ENCODE results near the gene CAMTA1.
"Not testable (repeated sequence)": the region's sequence is repeated elsewhere in the genome, so short reads cannot be mapped to it uniquely, and the experiment has no call there.

The CAMTA1 gene

DNA sequence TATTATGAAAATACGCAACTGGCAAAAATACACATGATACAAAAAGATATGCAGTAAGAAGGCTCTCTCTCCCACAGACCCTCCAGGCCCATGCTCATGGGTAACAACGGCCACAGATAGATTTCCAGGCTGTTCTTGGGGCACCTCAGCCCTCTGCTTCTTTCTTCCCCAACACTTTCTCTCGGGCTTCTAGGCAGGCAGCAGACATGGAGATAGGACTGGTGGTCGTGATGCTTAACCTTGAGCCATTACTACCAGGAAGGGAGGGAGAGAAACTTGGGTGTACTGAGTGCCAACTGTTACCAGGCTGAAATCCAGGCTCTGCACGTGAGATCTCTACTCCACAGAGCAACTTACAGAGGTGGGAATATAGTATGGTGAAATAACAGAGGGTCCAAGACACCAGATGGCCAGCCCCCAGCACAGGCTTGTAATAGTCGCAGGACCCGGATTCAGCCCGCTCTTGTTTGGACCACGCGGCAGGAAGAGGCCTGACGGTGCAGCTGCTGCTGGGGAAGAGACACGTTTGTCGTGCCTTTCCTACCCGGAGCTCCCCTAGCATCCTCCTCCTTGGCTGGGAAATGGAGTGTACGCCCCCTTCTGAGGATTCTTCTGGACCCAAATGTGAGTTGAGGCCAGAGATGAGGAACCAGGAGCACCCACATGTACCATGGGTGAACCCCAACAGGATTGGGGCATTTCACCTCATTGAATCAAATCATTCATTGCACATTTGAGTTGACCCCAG is 544.8 kb downstream of the CAMTA1 start:
- intact Hi-C loops (cut with DNase I) = no loop called here
- DNase-seq = peak in 1 of 42 donors; percentile 21

DNA sequence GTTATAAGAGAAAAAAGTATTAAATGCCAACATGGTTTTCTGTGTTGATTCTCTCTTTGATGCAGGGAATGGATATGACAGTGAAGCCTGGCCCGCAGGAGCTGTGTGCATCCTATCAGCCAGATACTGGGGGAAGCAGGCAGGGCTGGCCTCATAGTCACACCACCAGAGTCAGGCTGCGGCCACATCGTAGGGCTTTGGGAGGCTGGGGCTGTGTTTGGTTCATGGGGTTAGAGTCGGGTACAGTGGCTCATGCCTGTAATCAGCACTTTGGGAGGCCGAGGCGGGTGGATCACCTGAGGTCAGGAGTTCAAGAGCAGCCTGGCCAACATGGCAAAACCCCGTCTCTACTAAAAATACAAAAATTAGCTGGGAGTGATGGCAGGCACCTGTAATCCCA is 545.5 kb downstream of the CAMTA1 start:
- peak in 2 of 42 donors; percentile 9 to 16 for DNase-seq
- intact Hi-C loops (cut with DNase I) = not testable (repeated sequence)

DNA sequence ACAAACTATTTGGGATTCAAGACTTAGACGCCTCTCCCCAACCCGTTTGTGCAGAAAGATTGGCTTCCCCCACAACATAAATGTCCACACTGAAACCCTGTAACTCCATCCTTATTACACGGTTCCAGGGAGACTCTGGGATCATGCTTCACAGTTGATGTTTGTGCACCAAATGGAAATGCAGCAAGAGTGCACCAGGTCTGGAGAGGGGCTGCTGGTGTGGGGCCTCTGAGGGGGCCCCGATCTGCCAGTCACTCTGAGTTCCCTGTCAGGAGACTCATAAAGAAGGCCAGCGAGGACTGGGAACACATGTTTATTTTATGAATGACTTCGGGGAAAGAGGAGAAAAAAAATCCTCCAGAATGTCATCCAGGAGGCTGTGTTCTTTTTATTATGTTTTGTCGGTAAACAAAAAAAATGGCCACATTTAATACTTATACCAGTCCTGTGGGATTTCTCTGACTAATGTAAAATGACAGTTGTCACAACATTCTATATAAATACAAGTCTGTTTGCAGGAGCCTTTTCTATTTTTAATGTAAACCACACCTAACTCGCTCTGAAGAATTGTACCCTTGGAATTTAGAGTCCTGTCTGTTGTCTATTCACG is 546.8 kb downstream of the CAMTA1 start:
- DNase-seq = peak in 2 of 42 donors; percentile 13
- intact Hi-C loops (cut with DNase I) = no loop called here

DNA sequence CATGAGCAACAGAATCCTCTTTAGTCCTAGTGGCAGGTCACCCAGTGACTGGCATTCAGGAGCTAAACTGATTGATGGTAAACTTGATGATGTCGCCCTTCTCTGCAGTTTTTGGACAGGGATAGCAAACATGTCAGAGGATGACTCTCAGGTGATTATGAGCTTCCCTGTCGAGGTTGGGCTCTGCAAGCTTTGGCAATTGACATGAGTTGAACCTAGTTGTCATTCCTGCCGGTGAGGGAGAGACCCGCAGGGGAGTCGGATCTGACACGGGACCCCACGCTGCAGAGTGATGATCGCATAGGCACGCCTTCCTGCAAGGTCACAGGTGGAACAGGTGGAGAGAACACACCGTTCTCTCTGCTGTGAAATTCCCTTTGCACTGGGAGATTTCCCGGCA is 547.8 kb downstream of the CAMTA1 start:
- DNase-seq = peak in 2 of 42 donors; percentile 2 to 15
- intact Hi-C loops (cut with DNase I) = no loop called here

DNA sequence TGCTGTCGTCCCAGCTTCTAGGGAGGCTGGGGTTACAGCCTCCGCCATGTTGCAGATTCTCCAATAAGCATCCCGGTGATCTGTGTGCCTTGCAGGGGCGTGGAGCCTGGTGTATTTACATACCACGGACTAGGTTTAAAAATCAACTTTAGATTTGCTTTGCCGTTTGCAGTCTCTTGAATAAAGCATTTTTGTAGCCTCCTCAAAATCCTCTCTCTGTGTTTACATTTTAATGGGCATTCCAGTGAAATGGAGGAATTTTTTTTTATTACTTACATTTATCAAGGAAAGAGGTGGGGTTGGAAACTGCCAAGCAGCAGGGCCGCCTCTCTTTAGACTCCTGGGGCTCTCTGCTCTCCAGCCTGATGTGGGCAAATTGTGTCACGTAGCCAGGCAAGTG is 548.4 kb downstream of the CAMTA1 start:
- intact Hi-C loops (cut with DNase I) = no loop called here
- DNase-seq = peak in 2 of 42 donors; percentile 9 to 29

DNA sequence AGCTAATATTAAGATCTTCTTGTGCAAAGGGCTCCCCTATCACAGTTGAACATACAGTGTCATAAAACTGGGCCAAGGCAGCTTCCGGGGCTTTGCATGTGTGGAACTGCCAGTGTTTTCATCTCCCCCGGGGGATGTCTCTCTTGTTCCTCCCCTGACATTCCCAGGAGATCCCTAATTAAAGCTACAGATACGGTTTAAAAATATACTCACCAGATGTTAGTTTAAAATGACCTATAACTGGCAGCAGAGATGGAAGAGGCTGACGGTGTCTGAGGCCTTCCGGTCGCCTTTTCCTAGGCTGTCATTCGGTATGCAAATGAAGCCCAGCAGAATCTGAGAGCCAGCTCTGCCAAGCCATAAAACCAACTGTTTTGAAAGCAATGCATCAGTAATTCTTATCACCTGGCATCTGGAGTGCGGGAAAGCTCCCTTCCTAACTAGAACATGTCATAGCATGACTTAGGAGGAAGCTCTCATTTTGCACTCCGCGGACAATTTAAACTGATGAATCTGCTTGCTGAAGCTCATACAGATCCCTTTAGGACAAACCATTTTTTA is 549.3 kb downstream of the CAMTA1 start:
- intact Hi-C loops (cut with DNase I) = no loop called here
- DNase-seq = no peak

DNA sequence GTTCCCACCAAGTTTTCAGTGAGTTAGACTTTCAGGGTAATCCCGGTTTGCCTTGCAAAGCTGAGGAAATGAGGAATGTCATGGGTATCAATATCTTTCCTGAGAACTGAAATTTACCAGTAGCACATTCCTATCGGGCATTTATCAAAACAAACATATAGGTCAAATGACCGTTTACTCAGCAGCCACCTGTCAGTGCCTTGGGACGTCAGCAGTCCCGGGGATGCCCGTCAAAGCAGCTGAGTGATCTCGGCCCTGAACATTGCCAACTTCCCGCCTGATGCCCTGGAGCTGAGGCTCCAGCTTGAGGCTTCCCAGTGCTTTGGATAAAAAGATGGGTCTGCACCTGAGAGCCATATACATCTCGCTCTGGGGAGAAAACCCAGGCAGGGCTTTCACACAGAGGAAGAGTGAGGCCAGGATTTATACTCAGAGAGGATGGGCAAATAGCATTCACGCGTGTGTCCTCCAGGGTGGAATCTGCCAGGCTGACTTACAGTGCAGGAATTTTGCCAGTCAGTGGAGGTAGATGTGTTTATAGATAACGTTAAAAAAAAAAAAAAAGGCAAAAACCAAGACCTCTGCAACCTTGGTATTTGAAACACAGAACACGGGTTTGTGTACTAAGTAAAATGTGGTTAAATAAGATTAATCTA is 550.1 kb downstream of the CAMTA1 start:
- DNase-seq = no peak
- intact Hi-C loops (cut with DNase I) = no loop called here

DNA sequence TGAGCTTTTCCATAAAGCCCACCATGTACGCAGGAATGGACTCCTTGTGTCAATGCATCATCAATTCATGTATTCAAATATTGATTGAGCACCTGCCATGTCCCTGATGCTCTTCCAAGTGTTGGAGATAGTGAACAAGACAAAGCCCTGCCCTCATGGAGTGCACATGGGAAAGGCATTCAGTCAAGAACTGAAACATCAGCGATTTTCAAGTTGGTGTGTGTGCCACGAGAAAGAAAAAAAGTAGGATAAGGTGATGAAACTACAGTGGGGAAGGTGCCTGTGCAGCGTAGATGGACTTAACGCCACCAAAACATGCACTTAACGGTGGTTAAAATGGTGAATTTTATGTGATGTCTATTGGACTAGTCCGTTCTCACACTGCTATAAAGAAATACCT is 553.2 kb downstream of the CAMTA1 start:
- intact Hi-C loops (cut with DNase I) = no loop called here
- DNase-seq = no peak

DNA sequence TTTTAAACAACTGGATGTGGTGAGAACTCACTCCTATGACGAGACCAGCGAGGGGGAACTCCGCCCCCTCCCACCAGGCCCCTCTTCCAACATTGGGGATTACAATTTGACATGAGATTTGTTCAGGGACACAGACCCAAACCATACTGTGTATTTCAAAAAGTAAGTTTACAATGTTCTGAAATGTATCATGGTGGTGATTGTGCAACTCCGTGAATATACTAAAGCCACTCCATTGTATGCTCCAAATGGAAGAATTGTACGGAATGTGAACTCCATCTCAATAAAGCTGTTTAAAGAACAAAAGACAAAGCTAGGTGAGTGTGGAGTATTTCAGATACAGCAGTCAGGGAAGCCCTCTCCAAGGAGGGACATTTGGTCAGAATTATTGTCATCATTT is 553.8 kb downstream of the CAMTA1 start:
- no peak for DNase-seq
- intact Hi-C loops (cut with DNase I) = no loop called here

DNA sequence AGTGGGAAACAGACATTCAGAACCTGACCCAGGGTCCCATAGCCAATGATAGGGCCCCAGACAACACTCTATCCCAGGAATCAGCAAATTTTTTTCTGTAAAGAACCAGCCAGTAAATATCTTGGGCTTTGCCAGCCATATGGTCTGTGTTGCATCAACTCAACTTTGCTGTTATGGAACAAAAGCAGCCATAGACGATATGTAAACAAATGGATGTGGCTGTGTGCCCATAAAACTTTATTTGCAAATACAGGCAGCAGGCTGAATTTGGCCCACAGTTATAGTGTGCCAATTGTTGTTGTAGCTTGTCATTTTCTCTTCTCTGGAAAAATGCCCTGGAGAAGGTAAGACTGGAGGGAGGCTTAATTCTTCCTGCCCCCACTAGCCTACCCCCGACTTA is 554.7 kb downstream of the CAMTA1 start:
- no peak for DNase-seq
- intact Hi-C loops (cut with DNase I) = no loop called here

DNA sequence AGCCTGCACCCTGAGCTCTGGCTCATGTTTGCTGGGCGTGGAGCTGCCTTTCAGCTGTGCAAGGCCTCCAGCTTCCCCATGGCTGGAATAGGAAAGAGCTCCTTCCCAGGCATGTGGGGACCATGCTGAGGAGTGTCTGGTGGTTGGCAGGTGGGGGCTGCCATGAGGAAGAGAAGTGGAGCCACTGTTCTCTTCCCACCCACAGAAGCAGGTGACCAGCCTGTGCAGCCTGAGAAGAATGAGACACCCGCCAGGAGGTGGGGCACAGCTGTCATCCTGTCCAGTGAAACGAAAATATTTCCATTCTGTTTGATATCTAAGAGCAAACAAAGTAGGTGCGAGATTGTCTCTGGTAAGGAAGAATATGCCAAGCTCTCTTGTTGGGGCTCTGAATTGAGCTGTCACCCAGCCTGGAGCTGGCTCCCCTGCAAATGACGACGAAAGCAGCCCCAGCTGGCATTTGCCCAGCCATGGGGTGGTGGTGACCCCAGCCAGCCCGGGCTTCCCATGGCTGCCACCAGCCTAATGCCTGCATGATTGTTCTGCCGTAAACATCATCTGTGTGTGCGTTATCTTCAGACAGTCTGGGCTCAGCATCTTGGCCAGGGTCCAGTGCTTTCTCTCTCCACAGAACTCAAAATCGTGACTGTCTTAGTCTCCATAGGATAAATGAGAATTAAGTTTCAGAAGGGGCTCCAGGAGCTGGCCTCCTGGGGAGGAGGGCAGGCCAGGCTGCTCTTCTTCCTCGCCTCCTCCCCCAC is 556.1 kb downstream of the CAMTA1 start:
- peak in 4 of 42 donors; percentile 2 to 56 (median 16) for DNase-seq
- intact Hi-C loops (cut with DNase I) = no loop called here

DNA sequence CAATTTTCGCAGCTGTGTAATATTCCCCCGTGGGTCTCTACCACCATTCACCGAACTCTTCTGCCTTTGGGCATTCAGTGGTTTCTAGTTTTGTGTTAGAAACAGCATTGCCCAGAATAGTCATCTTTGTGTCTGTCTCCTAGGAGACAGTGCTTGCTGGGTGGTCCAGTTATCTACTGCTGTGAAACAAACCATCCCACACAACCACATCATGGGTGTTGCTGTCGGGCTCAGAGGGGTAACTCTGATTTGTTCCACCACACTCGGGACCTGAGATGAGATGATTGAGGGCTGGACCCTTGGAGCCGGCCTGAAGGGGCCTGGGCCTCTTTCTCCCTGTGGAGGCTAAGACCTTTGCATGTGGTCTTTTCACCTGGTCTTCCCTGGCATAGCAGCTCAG is 558.6 kb downstream of the CAMTA1 start:
- intact Hi-C loops (cut with DNase I) = no loop called here
- no peak for DNase-seq

DNA sequence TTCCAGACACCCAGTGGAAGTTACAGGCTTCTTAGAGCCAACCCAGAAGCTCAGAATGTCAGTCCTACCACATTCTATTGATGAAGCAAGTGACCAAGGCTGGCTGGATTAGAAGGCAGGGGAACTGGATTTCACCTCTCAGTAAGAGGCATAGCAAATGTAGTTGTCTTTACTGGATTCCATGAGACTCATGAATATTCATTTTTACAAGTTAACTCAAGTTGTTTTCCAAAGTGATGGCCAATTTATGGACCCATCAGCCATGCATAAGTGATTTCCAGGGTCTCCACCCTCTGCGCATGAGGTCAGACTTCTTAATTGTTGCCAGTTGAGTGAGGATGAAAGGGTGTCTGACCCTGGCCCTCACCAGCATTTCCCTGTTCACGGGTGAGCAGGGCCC is 559.0 kb downstream of the CAMTA1 start:
- DNase-seq = no peak
- intact Hi-C loops (cut with DNase I) = no loop called here

DNA sequence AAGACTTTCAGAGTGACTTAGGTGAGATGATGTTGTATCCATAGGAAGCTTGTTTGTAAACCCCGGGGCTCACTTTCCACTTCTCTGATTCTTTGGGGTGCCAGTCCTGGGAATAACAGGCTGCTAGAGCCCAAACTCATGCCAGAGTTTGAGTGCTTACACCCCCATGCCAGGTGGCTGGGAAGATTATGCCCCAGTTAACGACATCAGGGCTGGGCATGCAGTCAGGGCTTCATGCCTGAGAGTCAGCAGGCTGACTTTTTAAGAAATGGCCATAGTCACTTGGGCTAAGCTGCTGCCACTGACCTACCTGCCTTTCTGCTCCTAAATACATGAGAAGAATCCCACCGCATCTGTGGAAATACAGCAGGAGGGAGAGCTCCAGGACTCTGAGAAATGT is 560.3 kb downstream of the CAMTA1 start:
- no peak for DNase-seq
- intact Hi-C loops (cut with DNase I) = no loop called here

DNA sequence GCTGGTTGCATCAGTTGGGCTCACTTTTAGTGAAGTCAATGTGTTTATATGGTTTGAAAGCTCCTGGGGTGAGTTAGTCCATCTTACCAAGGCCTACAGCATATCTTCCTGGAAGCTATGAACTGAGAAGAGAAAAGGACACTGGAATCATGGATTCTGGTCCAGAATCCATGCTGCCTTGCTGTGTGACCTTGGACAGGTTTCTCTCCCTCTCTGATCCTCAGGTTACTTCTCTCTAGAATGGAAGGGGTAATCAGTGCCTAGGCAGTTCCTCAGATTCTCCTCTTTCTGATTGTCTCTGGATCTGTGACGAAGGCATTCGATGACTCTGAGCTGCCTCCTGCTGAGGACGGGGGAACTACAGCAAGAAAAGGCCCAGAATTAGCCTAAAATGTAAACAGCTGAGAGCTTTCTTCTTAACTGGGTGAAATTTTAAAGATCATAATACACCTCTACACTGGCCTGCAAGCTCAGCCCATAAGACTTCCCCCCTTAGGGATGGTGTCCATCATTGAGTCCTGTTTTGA is 560.9 kb downstream of the CAMTA1 start:
- intact Hi-C loops (cut with DNase I) = no loop called here
- no peak for DNase-seq

DNA sequence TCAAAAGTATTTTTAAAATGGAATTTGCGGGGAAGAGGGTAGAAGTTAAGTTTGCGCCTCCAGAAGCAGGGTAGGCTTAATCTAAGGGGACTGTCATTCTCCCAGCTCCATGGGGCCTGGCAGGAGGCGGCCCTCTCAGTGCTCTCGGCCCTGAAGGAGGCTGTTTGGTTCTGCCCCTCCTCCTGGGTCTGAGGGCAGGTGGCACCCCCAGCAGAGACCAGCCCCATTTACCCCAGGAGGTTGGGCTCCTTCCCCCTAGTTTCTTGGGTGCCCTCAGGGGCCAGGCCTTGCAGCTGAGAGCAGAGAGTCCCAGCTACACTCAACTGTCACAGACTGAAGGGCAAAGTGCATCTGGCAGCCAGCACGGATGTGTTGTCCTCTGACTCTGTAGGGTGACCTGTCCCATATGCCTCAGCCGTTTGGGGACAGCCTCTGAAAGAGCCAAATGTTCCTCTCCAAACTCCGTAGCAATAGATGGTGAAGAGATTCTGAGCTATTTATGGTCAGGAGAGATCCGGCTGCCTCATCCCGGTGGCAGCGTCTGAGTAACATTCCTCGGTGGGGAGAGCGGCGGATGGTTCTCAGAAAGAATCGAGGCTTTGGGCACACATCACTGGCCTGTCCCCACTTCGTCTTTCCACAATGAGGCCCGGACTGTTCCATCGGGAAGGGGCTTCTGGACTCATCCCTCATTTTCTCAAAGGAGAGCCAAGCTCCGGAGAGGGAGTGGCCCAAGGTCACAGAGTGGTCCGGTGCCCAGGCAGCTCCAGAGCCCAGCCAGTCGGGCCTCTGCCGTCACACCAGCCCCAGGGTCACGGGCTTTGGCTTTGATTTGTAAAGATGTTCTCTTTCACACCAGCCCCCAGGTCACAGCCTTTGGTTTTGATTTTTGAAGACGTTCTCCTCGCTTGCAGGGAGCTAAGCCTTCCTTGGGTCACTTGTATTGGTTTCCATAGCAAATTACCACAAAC is 561.6 kb downstream of the CAMTA1 start:
- intact Hi-C loops (cut with DNase I) = no loop called here
- no peak for DNase-seq

DNA sequence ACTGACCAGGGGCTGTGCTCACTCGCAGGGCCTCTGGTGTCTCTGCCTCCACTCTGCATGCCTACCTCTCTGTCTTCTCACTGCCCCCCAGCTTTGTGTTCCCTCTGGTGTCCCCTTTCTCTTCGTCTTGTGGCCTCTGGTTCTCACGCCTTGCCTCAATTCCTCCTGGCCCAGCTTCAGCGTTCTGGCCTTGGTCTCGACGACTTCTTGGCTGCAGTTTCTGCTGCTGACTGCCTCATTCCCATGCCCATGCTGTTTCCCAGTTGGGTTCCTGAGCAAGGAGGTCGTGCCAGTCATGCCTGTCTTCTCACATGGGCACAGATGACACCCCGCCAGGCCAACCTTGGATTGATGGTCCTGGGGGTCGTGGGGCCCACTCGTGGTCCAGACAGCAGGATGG is 562.8 kb downstream of the CAMTA1 start:
- intact Hi-C loops (cut with DNase I) = no loop called here
- DNase-seq = peak in 1 of 42 donors; percentile 15

DNA sequence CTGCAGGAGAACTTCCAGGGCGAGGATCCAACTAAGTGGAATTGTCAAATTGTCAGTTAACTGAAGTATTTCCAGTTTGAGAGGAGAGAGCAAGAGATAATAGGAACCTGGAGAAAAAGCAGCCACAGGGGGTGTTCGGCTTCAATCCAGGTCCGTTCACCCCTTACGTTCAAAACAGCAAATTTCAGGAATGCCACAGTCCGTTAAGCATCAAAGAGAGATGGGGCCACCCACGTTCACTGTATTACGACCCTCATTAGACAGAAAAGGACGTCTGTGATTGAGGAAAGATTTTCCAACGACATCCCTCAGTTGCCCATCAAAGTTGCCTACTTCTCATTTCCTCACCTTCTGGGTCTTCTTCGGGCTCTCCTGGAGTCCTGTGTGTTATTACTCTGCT is 563.3 kb downstream of the CAMTA1 start:
- DNase-seq = no peak
- intact Hi-C loops (cut with DNase I) = no loop called here

Measured in head of caudate nucleus (tissue), 42 donors.